ENCODE measurements around the gene PPFIBP2. TPM values are rescaled to one million over a fixed set of nuclear protein-coding genes. Genes with fewer than 3 reads are reported as not detected.

PPFIBP2 gene
- total and polyA plus RNA-seq, 10 donors: 17.2 to 75.1 (median 40.4) TPM

DNA sequence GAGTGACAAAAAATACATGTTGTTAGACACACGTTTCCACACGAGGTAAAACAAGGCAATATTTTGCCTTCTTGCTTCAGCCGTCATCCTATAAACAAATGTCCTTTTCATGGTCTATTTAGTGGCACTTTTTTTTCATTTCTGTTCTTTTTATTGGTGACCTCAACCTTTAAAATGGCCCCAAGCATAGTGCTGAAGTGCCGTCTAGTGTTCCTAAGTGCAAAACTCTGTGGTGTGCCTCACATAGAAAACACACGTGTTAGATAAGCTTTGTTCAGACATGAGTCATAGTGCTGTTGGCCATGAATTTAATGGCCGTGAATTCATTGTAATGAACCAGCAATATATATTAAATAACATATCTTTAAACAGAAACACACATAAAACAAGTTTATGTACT is 176.8 kb downstream of the PPFIBP2 start:
- Histone ChIP-seq H3K9me3 (no peaks in the 10 kb centered on the region), H3K36me3 (no peaks in the 10 kb centered on the region), H3K4me3 (no peak overlapping the region), H3K27ac (no peak overlapping the region), H3K27me3 (replicated peaks in 1 of 7) (peaks cover 0 to 49% (median 16%) of the 10 kb centered on the region in 7 donors), H3K4me1 (peaks cover 0 to 8% (median 0%) of the 10 kb centered on the region in 6 donors)
- DNase-seq: no peak
- 33 to 79% (median 59%) methylated on average over 6 of the region's 6 CpGs for WGBS, 5 donors
- intact Hi-C loops (cut with DNase I; ENCODE audit: low total_unique reads): no loop called here
- TF ChIP-seq POLR2A (IDR thresholded peaks at IDR 0.05) (no peak), POLR2AphosphoS5 (IDR thresholded peaks at IDR 0.05) (no peak)
- TF ChIP-seq, protein P1, sequence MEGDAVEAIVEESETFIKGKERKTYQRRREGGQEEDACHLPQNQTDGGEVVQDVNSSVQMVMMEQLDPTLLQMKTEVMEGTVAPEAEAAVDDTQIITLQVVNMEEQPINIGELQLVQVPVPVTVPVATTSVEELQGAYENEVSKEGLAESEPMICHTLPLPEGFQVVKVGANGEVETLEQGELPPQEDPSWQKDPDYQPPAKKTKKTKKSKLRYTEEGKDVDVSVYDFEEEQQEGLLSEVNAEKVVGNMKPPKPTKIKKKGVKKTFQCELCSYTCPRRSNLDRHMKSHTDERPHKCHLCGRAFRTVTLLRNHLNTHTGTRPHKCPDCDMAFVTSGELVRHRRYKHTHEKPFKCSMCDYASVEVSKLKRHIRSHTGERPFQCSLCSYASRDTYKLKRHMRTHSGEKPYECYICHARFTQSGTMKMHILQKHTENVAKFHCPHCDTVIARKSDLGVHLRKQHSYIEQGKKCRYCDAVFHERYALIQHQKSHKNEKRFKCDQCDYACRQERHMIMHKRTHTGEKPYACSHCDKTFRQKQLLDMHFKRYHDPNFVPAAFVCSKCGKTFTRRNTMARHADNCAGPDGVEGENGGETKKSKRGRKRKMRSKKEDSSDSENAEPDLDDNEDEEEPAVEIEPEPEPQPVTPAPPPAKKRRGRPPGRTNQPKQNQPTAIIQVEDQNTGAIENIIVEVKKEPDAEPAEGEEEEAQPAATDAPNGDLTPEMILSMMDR (IDR thresholded peaks at IDR 0.05 in 8 of 11, conservative IDR thresholded peaks at IDR 0.05 in 3 of 11): no peak

DNA sequence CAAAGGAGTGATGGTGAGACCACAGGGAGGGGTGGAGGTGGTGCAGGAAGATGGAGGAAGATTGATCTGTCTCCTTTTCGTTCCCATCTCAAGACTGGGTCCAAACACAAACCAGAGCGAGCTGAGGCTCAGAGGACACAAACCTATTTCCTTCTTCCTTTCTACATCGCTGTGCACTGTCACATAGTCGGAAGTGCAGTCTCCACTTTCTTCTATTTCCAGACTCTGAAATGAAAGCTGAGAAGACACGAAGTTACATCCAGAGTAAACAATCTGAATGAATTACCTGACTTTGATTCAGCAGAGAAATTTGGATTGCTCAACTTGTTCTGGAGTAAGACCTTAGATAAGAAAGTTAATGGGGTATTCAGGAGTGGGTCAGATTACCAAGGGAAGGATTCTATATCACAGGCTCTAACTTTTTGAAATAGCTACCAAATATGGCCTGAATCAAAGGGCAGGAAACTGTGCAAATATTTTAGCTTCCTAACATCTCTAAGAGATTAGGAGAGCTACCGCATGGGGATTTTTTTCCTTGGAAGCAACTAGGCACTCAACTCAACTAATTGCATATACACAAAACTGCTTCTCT is 178.1 kb downstream of the PPFIBP2 start:
- intact Hi-C loops (cut with DNase I; ENCODE audit: low total_unique reads): no loop called here
- H3K27me3 ChIP-seq (replicated peaks in 1 of 7): peaks cover 0 to 38% (median 16%) of the 10 kb centered on the region in 7 donors
- no peak overlapping the region for H3K4me3 ChIP-seq
- peaks cover 0 to 8% (median 0%) of the 10 kb centered on the region in 6 donors for H3K4me1 ChIP-seq
- no peaks in the 10 kb centered on the region for H3K9me3 ChIP-seq
- TF ChIP-seq POLR2AphosphoS5 (IDR thresholded peaks at IDR 0.05) (no peak), POLR2A (IDR thresholded peaks at IDR 0.05) (no peak)
- TF ChIP-seq, protein P1 (IDR thresholded peaks at IDR 0.05 in 8 of 11, conservative IDR thresholded peaks at IDR 0.05 in 3 of 11): no peak
- H3K36me3 ChIP-seq: no peaks in the 10 kb centered on the region
- WGBS, 5 donors: 55 to 68% (median 66%) methylated on average over 6 of the region's 6 CpGs
- no peak overlapping the region for H3K27ac ChIP-seq
- no peak for DNase-seq

DNA sequence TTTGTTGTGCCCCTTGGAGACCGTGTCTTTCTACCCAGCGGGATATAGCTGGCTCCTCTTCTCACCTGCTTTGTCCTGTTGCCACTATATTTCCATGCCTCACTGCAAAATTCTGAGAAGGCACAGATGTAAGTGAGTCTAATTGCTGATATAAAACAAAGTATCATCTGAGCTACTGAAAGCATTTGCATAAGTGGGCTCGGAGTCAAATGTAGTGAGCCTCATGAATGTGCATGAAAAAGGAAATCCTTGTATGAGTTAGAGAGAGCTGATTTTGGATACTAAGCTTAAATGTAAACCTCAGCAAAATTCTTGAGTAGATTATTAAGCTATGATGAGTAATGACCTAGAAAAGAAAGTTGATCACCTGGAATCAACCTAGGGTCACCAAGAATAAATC is 178.6 kb downstream of the PPFIBP2 start:
- WGBS, 5 donors: 77 to 91% (median 83%) methylated on average over 3 of the region's 3 CpGs
- no peaks in the 10 kb centered on the region for H3K36me3 ChIP-seq
- peaks cover 0 to 8% (median 0%) of the 10 kb centered on the region in 6 donors for H3K4me1 ChIP-seq
- H3K27ac ChIP-seq: no peak overlapping the region
- H3K9me3 ChIP-seq: no peaks in the 10 kb centered on the region
- intact Hi-C loops (cut with DNase I; ENCODE audit: low total_unique reads): no loop called here
- TF ChIP-seq POLR2A (IDR thresholded peaks at IDR 0.05) (no peak), POLR2AphosphoS5 (IDR thresholded peaks at IDR 0.05) (no peak)
- TF ChIP-seq, protein P1 (IDR thresholded peaks at IDR 0.05 in 8 of 11, conservative IDR thresholded peaks at IDR 0.05 in 3 of 11): no peak
- DNase-seq: no peak
- peaks cover 0 to 35% (median 16%) of the 10 kb centered on the region in 7 donors for H3K27me3 ChIP-seq (replicated peaks in 1 of 7)
- no peak overlapping the region for H3K4me3 ChIP-seq

DNA sequence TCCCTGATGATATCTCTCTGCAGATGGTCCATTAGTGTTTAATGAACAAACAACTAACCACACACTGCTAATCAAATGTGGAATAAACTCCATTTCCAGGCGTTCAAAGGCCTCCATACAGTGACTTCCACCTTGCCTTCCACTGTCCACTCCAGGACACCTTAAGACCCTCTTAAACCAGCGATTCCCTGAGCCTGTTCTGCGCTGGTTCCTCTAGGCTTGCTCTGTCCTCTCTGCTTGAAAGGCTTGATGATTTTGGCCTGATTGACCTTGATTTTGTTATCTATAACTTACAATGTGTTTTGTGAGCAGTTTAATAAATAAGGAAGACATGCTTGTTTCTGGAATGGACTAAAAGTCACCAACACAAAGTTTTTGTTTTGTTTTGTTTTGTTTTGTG is 180.4 kb downstream of the PPFIBP2 start:
- DNase-seq: no peak
- peaks cover 0 to 35% (median 16%) of the 10 kb centered on the region in 7 donors for H3K27me3 ChIP-seq (replicated peaks in 1 of 7)
- H3K4me3 ChIP-seq: peak overlapping the region in 1 of 8 donors; percentile 31
- no peaks in the 10 kb centered on the region for H3K36me3 ChIP-seq
- 75 to 88% (median 78%) methylated on average over 3 of the region's 3 CpGs for WGBS, 5 donors
- intact Hi-C loops (cut with DNase I; ENCODE audit: low total_unique reads): no loop called here
- peaks cover 0 to 8% (median 0%) of the 10 kb centered on the region in 6 donors for H3K4me1 ChIP-seq
- H3K27ac ChIP-seq: no peak overlapping the region
- H3K9me3 ChIP-seq: no peaks in the 10 kb centered on the region
- TF ChIP-seq POLR2A (IDR thresholded peaks at IDR 0.05) (no peak), POLR2AphosphoS5 (IDR thresholded peaks at IDR 0.05) (no peak)
- TF ChIP-seq, protein P1 (IDR thresholded peaks at IDR 0.05 in 8 of 11, conservative IDR thresholded peaks at IDR 0.05 in 3 of 11): no peak
